Sigmoid colon (tissue), 7 donors: Measurements from ENCODE around the gene TMEM114. TPM values are rescaled to one million over a fixed set of nuclear protein-coding genes. Genes with fewer than 3 reads are reported as not detected.

Source experiments
- DNase-seq: peaks from one replicate; pipeline ENCODE4 v3.0.0-alpha.2; 2019
- H3K27ac ChIP-seq, 4 donors: fragments of 200-600 bp; sonication (generic); one replicate each; pipeline ENCODE4 v1.5.1; 2016 to 2019; ENCODE audit warnings: mild to moderate bottlenecking in 1 of 4
- H3K27me3 ChIP-seq, 3 donors: fragments of 200-600 bp; sonication (generic); one replicate each; pipeline ENCODE4 v1.5.1; 2019; ENCODE audit warnings: mild to moderate bottlenecking in 1 of 3
- H3K36me3 ChIP-seq, 4 donors: fragments of 200-600 bp; sonication (generic); one replicate each; pipeline ENCODE4 v1.5.1; 2016 to 2019
- H3K4me1 ChIP-seq, 4 donors: fragments of 200-600 bp; sonication (generic); one replicate each; pipeline ENCODE4 v1.5.1; 2017 to 2019
- H3K4me3 ChIP-seq, 4 donors: fragments of 200-600 bp; sonication (generic); one replicate each; pipeline ENCODE4 v1.5.1; 2017 to 2019; ENCODE audit warnings: mild to moderate bottlenecking in 2 of 4, moderate library complexity in 1 of 4
- H3K9me3 ChIP-seq, 4 donors: fragments of 200-600 bp in 3 of 4; sonication (generic) in 3 of 4; one replicate each; pipeline versions ENCODE4 v1.5.1 to v1.6.1; 2013 to 2019
- CTCF ChIP-seq, 4 experiments: fragments of 450-650 bp in 3 of 4; fragments of 200-600 bp in 1 of 4; IDR thresholded peaks; one replicate each; pipeline ENCODE4 v1.5.1; 2016 to 2019; ENCODE audit warnings: antibody characterized with exemption in 4 of 4, mild to moderate bottlenecking in 3 of 4, moderate library complexity in 2 of 4
- EP300 ChIP-seq, 4 donors: sonication (generic); formaldehyde crosslinking; IDR thresholded peaks; one replicate each; pipeline ENCODE4 v1.6.1; 2017; ENCODE audit warnings: antibody characterized with exemption in 4 of 4
- POLR2A ChIP-seq, 2 donors: fragments of 450-650 bp; IDR thresholded peaks; one replicate each; pipeline ENCODE4 v1.6.1; 2016; ENCODE audit warnings: antibody characterized with exemption in 2 of 2, mild to moderate bottlenecking in 2 of 2, moderate library complexity in 2 of 2
- POLR2AphosphoS5 ChIP-seq, 4 donors: sonication (generic); formaldehyde crosslinking; IDR thresholded peaks; one replicate each; pipeline ENCODE4 v1.6.1; 2017; ENCODE audit warnings: antibody characterized with exemption in 4 of 4
- WGBS, 2 donors: extraction: QIAGEN DNeasy Blood & Tissue Kit; methylation state at CpG; one replicate each; pipeline ENCODE4 v1.1.7; 2013; 5-methylcytosine and 5-hydroxymethylcytosine counted together
- intact Hi-C: fragments of 100-400 bp; cut with DNase I; formaldehyde crosslinking; loops from one replicate; pipeline ENCODE4 v1.15.1; 2023
- polyA plus RNA-seq, 3 donors: library from polyadenylated mRNA; stranded (reverse); fragments of 200-250 nt; gene quantifications; one replicate each; pipeline ENCODE4 v1.2.3, GENCODE V29; 2013
- total RNA-seq, 4 donors: library from RNA; depleted of rRNA; stranded (reverse); fragments of >200 nt; gene quantifications; one replicate each; pipeline ENCODE4 v1.1.0, GENCODE V29; 2016
- donor health status: healthy with polysubstance abuse.
- donor health status: Bipolar disorder and iron deficiency.
- donor health status: healthy.

The TMEM114 gene
- total and polyA plus RNA-seq, 7 donors: not detected

- TF ChIP-seq POLR2AphosphoS5 (IDR thresholded peaks at IDR 0.05): no peak
- no peak for TF ChIP-seq CTCF (IDR thresholded peaks at IDR 0.05)
- Histone ChIP-seq H3K27me3 (peaks cover 9 to 40% (median 22%) of the 10 kb centered on the region in 3 donors), H3K4me3 (no peak overlapping the region), H3K9me3 (peaks cover 0 to 4% (median 3%) of the 10 kb centered on the region in 4 donors), H3K27ac (no peak overlapping the region), H3K4me1 (peaks cover 0 to 12% (median 9%) of the 10 kb centered on the region in 4 donors), H3K36me3 (no peaks in the 10 kb centered on the region)
- 27 to 61% methylated on average over 9 of the region's 9 CpGs for WGBS, 2 donors
- intact Hi-C loops: no loop called here
- DNase-seq: no peak
Observed at GRCh38 chr16:8594149-8594666, 3.9 kb upstream of the TMEM114 start.

- Histone ChIP-seq H3K9me3 (peaks cover 0 to 3% (median 1%) of the 10 kb centered on the region in 4 donors), H3K27me3 (peaks cover 16 to 64% (median 34%) of the 10 kb centered on the region in 3 donors), H3K4me3 (no peak overlapping the region), H3K27ac (no peak overlapping the region), H3K36me3 (no peaks in the 10 kb centered on the region), H3K4me1 (peaks cover 0 to 17% (median 11%) of the 10 kb centered on the region in 4 donors)
- TF ChIP-seq POLR2A (IDR thresholded peaks at IDR 0.05) (no peak), POLR2AphosphoS5 (IDR thresholded peaks at IDR 0.05) (no peak), CTCF (IDR thresholded peaks at IDR 0.05) (no peak), EP300 (IDR thresholded peaks at IDR 0.05) (no peak)
- intact Hi-C loops: no loop called here
- DNase-seq: no peak
- 97 to 98% methylated on average over 3 of the region's 3 CpGs for WGBS, 2 donors
Observed at GRCh38 chr16:8591451-8591850, 1.1 kb upstream of the TMEM114 start.

GRCh38 chr16:8590811-8591210 is 500 bp upstream of the TMEM114 start:
- H3K36me3 ChIP-seq: no peaks in the 10 kb centered on the region
- intact Hi-C loops: no loop called here
- peaks cover 16 to 64% (median 34%) of the 10 kb centered on the region in 3 donors for H3K27me3 ChIP-seq
- no peak overlapping the region for H3K4me3 ChIP-seq
- no peak overlapping the region for H3K27ac ChIP-seq
- WGBS, 2 donors: 96% methylated on average over 3 of the region's 3 CpGs
- no peak for TF ChIP-seq POLR2AphosphoS5 (IDR thresholded peaks at IDR 0.05)
- no peak for TF ChIP-seq EP300 (IDR thresholded peaks at IDR 0.05)
- no peak for TF ChIP-seq POLR2A (IDR thresholded peaks at IDR 0.05)
- no peak for TF ChIP-seq CTCF (IDR thresholded peaks at IDR 0.05)
- H3K4me1 ChIP-seq: peaks cover 0 to 17% (median 11%) of the 10 kb centered on the region in 4 donors
- no peak for DNase-seq
- H3K9me3 ChIP-seq: no peaks in the 10 kb centered on the region

- no peak for DNase-seq
- TF ChIP-seq POLR2A (IDR thresholded peaks at IDR 0.05) (no peak), EP300 (IDR thresholded peaks at IDR 0.05) (no peak), POLR2AphosphoS5 (IDR thresholded peaks at IDR 0.05) (no peak), CTCF (IDR thresholded peaks at IDR 0.05) (no peak)
- Histone ChIP-seq H3K4me1 (peaks cover 0 to 17% (median 11%) of the 10 kb centered on the region in 4 donors), H3K27me3 (peaks cover 16 to 64% (median 34%) of the 10 kb centered on the region in 3 donors), H3K36me3 (no peaks in the 10 kb centered on the region), H3K9me3 (no peaks in the 10 kb centered on the region), H3K27ac (no peak overlapping the region), H3K4me3 (peak overlapping the region in 1 of 4 donors; percentile 13)
- WGBS, 2 donors: 2% methylated on average over 64 of the region's 64 CpGs
- intact Hi-C loops: no loop called here
Observed at GRCh38 chr16:8589057-8589899, 1.0 kb downstream of the TMEM114 start.
